ENCODE data around the gene XPA.

DNA sequence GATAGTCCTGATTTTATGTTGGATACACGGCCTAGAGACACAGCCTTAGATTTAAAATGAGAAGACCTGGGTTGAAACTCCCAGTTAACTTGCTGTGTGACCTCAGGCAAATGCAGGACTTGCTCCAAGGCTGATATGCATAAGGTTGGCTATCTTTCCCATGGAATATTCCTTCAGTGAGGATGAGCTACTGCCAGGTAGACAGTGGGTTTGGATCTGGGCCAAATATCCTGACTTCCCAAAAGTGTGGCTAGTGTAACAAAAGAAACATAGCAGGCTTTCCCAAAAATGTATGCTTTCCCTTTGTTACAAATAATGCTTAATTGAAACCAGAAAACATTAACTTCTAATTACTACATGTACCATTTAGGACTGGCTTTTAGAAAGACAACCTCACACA, 697 bp upstream of the XPA start:
- TF ChIP-seq, protein P1, sequence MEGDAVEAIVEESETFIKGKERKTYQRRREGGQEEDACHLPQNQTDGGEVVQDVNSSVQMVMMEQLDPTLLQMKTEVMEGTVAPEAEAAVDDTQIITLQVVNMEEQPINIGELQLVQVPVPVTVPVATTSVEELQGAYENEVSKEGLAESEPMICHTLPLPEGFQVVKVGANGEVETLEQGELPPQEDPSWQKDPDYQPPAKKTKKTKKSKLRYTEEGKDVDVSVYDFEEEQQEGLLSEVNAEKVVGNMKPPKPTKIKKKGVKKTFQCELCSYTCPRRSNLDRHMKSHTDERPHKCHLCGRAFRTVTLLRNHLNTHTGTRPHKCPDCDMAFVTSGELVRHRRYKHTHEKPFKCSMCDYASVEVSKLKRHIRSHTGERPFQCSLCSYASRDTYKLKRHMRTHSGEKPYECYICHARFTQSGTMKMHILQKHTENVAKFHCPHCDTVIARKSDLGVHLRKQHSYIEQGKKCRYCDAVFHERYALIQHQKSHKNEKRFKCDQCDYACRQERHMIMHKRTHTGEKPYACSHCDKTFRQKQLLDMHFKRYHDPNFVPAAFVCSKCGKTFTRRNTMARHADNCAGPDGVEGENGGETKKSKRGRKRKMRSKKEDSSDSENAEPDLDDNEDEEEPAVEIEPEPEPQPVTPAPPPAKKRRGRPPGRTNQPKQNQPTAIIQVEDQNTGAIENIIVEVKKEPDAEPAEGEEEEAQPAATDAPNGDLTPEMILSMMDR (conservative IDR thresholded peaks at IDR 0.05; ENCODE audit: low read length): no peak
- TF ChIP-seq EZH2phosphoT487 (IDR thresholded peaks at IDR 0.05; ENCODE audit: borderline replicate concordance): no peak

All from Loucy (cell line).